ENCODE results near the gene CTBP1.

CTBP1 gene

GRCh38 chr4:1250921-1251772, 2.2 kb upstream of the CTBP1 start:
- DNase-seq (ENCODE audit: low read depth in 1 of 2, low spot score in 1 of 2): no peak

- no peak for DNase-seq (ENCODE audit: low read depth in 1 of 2, low spot score in 1 of 2)
Measured at GRCh38 chr4:1250527-1250812, 1.5 kb upstream of the CTBP1 start.

- DNase-seq (ENCODE audit: low read depth in 1 of 2, low spot score in 1 of 2): peak in 1 of 2 donors; percentile 46
Measured at GRCh38 chr4:1249731-1250526, 999 bp upstream of the CTBP1 start.

- DNase-seq (ENCODE audit: low read depth in 1 of 2, low spot score in 1 of 2): peak; percentile 70 to 82
Measured at GRCh38 chr4:1249148-1249730, 309 bp upstream of the CTBP1 start.

- DNase-seq (ENCODE audit: low read depth in 1 of 2, low spot score in 1 of 2): no peak
Measured at GRCh38 chr4:1247864-1248244, 1.1 kb downstream of the CTBP1 start.

GRCh38 chr4:1246901-1247863, 1.7 kb downstream of the CTBP1 start:
- no peak for DNase-seq (ENCODE audit: low read depth in 1 of 2, low spot score in 1 of 2)

- no peak for DNase-seq (ENCODE audit: low read depth in 1 of 2, low spot score in 1 of 2)
Measured at GRCh38 chr4:1246111-1246881, 2.6 kb downstream of the CTBP1 start.

- no peak for DNase-seq (ENCODE audit: low read depth in 1 of 2, low spot score in 1 of 2)
Measured at GRCh38 chr4:1245481-1246051, 3.4 kb downstream of the CTBP1 start.

- DNase-seq (ENCODE audit: low read depth in 1 of 2, low spot score in 1 of 2): no peak
Measured at GRCh38 chr4:1244978-1245471, 3.9 kb downstream of the CTBP1 start.

GRCh38 chr4:1244081-1244977, 4.6 kb downstream of the CTBP1 start:
- no peak for DNase-seq (ENCODE audit: low read depth in 1 of 2, low spot score in 1 of 2)

GRCh38 chr4:1243451-1244080, 5.4 kb downstream of the CTBP1 start:
- DNase-seq (ENCODE audit: low read depth in 1 of 2, low spot score in 1 of 2): no peak

- no peak for DNase-seq (ENCODE audit: low read depth in 1 of 2, low spot score in 1 of 2)
Measured at GRCh38 chr4:1242506-1243450, 6.2 kb downstream of the CTBP1 start.

- DNase-seq (ENCODE audit: low read depth in 1 of 2, low spot score in 1 of 2): no peak
Measured at GRCh38 chr4:1241936-1242505, 6.9 kb downstream of the CTBP1 start.

GRCh38 chr4:1241466-1241935, 7.4 kb downstream of the CTBP1 start:
- no peak for DNase-seq (ENCODE audit: low read depth in 1 of 2, low spot score in 1 of 2)

- DNase-seq (ENCODE audit: low read depth in 1 of 2, low spot score in 1 of 2): no peak
Measured at GRCh38 chr4:1240721-1241465, 8.0 kb downstream of the CTBP1 start.

- DNase-seq (ENCODE audit: low read depth in 1 of 2, low spot score in 1 of 2): no peak
Measured at GRCh38 chr4:1239950-1240307, 9.0 kb downstream of the CTBP1 start.

All from stimulated activated CD4-positive, alpha-beta T cell treated with anti-CD3 and anti-CD28 coated beads, Interleukin-15, amount 100 ng/mL, for 1 hour (primary cell).